ENCODE results near the gene PLPP1.

Gene PLPP1

GRCh38 chr5:55432549-55432948 is 102.2 kb downstream of the PLPP1 start:
- DNase-seq (ENCODE audit: low read depth), result no peak
- H3K4me3 ChIP-seq (ENCODE audit: low read depth, low read length), result no peak overlapping the region

GRCh38 chr5:55429613-55430253 is 105.0 kb downstream of the PLPP1 start:
- H3K4me3 ChIP-seq (ENCODE audit: low read depth, low read length), result no peak overlapping the region
- no peak for DNase-seq (ENCODE audit: low read depth)
- no peak for TF ChIP-seq CTCF (conservative IDR thresholded peaks at IDR 0.05; ENCODE audit: low read depth, low read length)

More at GRCh38 chr5:55432549-55432948, 102.2 kb downstream of the PLPP1 start:
- no peak for TF ChIP-seq CTCF (conservative IDR thresholded peaks at IDR 0.05; ENCODE audit: low read depth, low read length)

- DNase-seq (ENCODE audit: low read depth), result no peak
- no peak for TF ChIP-seq CTCF (conservative IDR thresholded peaks at IDR 0.05; ENCODE audit: low read depth, low read length)
- no peak overlapping the region for H3K4me3 ChIP-seq (ENCODE audit: low read depth, low read length)
Observed at GRCh38 chr5:55429221-55429612, 105.5 kb downstream of the PLPP1 start.

- DNase-seq (ENCODE audit: low read depth), result peak; percentile 76
- no peak overlapping the region for H3K4me3 ChIP-seq (ENCODE audit: low read depth, low read length)
- TF ChIP-seq CTCF (conservative IDR thresholded peaks at IDR 0.05; ENCODE audit: low read depth, low read length), result no peak
Observed at GRCh38 chr5:55427157-55427556, 107.6 kb downstream of the PLPP1 start.

GRCh38 chr5:55426455-55426854 is 108.3 kb downstream of the PLPP1 start:
- DNase-seq (ENCODE audit: low read depth), result no peak
- H3K4me3 ChIP-seq (ENCODE audit: low read depth, low read length), result no peak overlapping the region
- TF ChIP-seq CTCF (conservative IDR thresholded peaks at IDR 0.05; ENCODE audit: low read depth, low read length), result no peak

- no peak overlapping the region for H3K4me3 ChIP-seq (ENCODE audit: low read depth, low read length)
- DNase-seq (ENCODE audit: low read depth), result no peak
- TF ChIP-seq CTCF (conservative IDR thresholded peaks at IDR 0.05; ENCODE audit: low read depth, low read length), result no peak
Observed at GRCh38 chr5:55421074-55421529, 113.7 kb downstream of the PLPP1 start.
